GM13977 (cell line): ENCODE measurements around the gene CLSTN2.

Experiments used
- DNase-seq: peaks from one replicate; pipeline ENCODE4 v3.0.0; 2012; ENCODE audit warnings: low spot score
- in situ Hi-C: fragments of 300-500 bp; cut with MboI; formaldehyde crosslinking; loops from one replicate; pipeline ENCODE4 v1.12.0; 2022; ENCODE audit warnings: low sequenced_read_pairs, low pct_unique_long_range_greater_than_20kb, mixed read lengths, inconsistent platforms; ENCODE audit not compliant: unreplicated experiment
- TF ChIP-seq, protein P1 (sequence below): IDR thresholded peaks from 2 replicates; pipeline ENCODE4 v1.5.1; 2012; ENCODE audit warnings: mild to moderate bottlenecking, control low read depth; ENCODE audit not compliant: insufficient read depth; ENCODE audit errors: extremely low read depth, missing control alignments

CLSTN2 gene

DNA sequence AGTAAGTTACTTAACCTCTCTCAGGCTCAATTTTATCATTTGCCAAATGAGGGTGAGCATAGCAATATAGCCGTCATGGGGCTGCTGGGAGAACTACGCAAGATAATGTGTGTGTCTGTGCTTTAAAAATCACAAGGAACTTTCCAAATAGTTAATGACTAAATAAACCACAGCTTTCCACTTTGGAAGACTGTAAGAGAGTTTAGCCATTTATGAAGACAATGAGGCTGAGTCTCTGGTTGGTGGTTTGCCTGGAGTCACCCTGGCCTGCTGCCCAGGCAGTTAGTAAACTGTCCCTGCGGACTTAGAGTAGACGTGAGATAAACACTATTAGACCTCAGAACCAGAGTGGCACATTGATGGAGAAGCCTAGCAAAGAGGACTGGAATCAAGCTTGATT, 357.7 kb downstream of the CLSTN2 start:
- TF ChIP-seq, protein P1, sequence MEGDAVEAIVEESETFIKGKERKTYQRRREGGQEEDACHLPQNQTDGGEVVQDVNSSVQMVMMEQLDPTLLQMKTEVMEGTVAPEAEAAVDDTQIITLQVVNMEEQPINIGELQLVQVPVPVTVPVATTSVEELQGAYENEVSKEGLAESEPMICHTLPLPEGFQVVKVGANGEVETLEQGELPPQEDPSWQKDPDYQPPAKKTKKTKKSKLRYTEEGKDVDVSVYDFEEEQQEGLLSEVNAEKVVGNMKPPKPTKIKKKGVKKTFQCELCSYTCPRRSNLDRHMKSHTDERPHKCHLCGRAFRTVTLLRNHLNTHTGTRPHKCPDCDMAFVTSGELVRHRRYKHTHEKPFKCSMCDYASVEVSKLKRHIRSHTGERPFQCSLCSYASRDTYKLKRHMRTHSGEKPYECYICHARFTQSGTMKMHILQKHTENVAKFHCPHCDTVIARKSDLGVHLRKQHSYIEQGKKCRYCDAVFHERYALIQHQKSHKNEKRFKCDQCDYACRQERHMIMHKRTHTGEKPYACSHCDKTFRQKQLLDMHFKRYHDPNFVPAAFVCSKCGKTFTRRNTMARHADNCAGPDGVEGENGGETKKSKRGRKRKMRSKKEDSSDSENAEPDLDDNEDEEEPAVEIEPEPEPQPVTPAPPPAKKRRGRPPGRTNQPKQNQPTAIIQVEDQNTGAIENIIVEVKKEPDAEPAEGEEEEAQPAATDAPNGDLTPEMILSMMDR, result no peak
- no peak for DNase-seq
- in situ Hi-C loops, result no loop called here

DNA sequence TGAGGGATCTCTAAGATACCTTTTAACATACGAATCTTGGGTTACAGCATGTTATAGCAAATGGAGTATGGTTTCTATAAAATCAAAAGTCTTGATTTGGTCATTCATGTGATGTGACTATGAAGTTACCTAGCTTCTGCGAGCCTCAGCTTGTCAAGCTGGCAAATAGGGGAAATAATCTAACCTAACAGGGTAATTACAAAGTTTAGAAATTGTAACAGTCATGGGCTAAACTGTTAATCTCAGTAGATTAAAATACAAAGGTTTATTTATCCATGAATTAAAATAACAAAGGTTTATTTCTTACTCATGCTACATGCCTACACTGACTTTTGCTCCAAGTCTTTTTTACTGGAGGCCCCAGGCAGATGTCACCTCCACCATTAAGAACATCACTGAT, 359.1 kb downstream of the CLSTN2 start:
- DNase-seq, result no peak
- TF ChIP-seq, protein P1, result no peak
- in situ Hi-C loops, result no loop called here

DNA sequence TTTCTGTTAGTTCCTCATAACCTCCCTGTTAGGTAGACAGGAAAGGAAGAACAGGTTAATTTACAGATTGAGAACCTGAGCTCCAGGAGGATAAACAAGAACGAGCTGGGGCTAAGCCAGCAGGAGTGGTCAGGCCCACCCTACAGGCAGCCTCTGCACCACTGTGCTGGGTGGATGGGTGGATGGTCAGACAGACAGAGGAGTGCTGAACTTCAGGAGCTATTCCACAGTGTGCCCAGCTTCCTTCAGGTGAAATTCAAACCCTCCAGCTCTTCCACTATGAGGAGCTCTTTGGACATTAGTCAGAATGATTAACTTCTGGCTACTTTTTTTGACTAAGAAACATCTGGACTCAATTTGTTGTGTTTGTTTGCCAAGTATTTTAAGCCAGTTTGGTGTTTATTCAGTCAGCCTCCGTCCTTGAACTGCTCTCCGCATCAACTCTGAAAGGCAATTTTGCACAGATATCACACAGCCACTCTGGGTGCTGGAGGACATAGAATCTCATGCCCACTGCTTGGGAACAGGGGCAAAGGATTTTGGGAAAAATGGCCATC, 361.9 kb downstream of the CLSTN2 start:
- in situ Hi-C loops, result no loop called here
- TF ChIP-seq, protein P1, result no peak
- DNase-seq, result no peak

DNA sequence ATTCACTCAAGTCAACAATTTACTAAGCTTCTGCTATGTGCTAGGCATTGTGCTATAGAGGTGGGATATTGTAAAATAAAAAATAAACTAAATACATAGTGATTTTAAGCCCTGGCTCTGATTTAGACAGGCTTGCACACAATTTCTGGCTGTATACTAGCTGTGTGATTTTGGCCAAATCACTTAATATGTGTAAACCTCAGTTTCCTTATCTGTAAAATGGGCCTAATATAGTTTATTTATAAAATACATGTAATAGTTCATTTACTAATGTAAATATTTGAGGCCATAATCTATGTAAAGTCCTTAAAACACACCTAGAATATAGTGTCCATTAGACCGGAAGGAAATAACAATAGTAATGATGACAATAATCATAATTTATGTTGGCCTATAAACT, 363.1 kb downstream of the CLSTN2 start:
- TF ChIP-seq, protein P1, result no peak
- DNase-seq, result no peak
- in situ Hi-C loops, result no loop called here

DNA sequence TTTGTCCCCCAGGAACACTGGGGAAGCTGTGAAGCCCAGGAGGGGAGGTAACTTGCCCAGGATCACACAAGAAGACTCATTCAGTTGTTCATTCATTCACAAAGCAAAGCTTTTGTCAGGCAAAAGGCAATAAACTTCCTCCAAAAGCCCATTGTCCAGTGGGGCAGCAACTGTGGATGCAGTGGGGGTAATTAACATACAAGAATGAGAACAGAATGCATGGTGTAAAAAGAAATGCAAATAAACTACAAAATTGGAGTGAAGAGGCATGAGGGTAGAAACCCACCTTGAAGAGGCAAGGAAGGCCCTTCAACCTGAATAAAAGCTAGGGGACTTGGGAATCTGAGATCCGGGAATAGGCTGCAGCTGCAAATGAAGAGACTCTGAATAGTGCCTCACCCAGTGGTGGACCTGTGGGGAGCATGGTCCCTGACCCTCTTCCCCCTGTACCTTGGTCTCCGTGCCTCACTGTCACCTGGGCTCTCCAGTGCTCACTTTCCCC, 363.6 kb downstream of the CLSTN2 start:
- no peak for DNase-seq
- TF ChIP-seq, protein P1, result no peak
- in situ Hi-C loops, result no loop called here

DNA sequence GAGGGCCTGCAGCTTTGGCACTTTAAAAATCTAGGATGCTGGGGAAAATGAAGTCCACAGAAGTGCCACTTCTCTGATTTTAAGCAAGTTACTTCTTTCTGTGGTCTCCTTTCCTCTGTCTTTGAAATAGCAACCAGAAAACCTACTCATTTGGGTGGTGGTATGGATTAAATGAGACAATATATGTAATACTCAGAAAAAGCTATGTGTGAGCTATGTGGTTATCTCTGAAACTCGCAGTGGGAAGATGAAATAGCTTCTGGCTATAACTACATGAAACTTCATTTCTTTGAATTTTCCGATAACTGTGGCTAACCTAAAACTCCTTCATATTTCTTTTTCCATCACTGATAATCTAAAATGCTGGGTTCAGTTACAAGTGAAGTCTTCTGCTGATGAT, 368.9 kb downstream of the CLSTN2 start:
- TF ChIP-seq, protein P1, result no peak
- in situ Hi-C loops, result no loop called here
- DNase-seq, result no peak
